Chondrocyte (in vitro differentiated cells): ENCODE data around the gene BPIFB1. TPM values are rescaled to one million over a fixed set of nuclear protein-coding genes. Genes with fewer than 3 reads are reported as not detected.

ENCODE experiments used
- DNase-seq: peaks from one replicate; pipeline ENCODE4 v3.0.0; 2021; ENCODE audit warnings: mixed read lengths, low spot score
- H3K27ac Mint-ChIP-seq: one replicate; pipeline ENCODE4 v1.8.0; 2021; ENCODE audit warnings: mild to moderate bottlenecking, moderate library complexity, mixed read lengths; ENCODE audit not compliant: unreplicated experiment
- H3K27me3 Mint-ChIP-seq: 2 replicates; pipeline ENCODE4 v1.8.0; 2021; ENCODE audit warnings: low read depth, mixed read lengths
- H3K36me3 Mint-ChIP-seq: 2 replicates; pipeline ENCODE4 v1.8.0; 2021; ENCODE audit warnings: low read depth, mixed read lengths
- H3K4me1 Mint-ChIP-seq: 2 replicates; pipeline ENCODE4 v1.8.0; 2021; ENCODE audit warnings: low read depth, mild to moderate bottlenecking, mixed read lengths
- H3K4me3 Mint-ChIP-seq: one replicate; pipeline ENCODE4 v1.8.0; 2021; ENCODE audit warnings: mild to moderate bottlenecking, moderate library complexity, mixed read lengths; ENCODE audit not compliant: unreplicated experiment
- H3K9me3 Mint-ChIP-seq: 2 replicates; pipeline ENCODE4 v1.8.0; 2021; ENCODE audit warnings: low read depth, mixed read lengths
- CTCF ChIP-seq: fragments of 200-600 bp; sonication (generic); IDR thresholded peaks from 2 replicates; pipeline ENCODE4 v1.5.0; 2021; ENCODE audit warnings: antibody characterized with exemption, mild to moderate bottlenecking, moderate library complexity
- total RNA-seq: library from RNA; stranded (reverse); gene quantifications from 3 replicates; pipeline ENCODE4 v1.2.1, GENCODE V29; 2021

BPIFB1 gene
- total RNA-seq, 1 donor from 2014 or later, result not detected

GRCh38 chr20:33239418-33239817 lies 43.6 kb upstream of the BPIFB1 start:
- Mint-ChIP-seq H3K9me3 (no peaks in the 10 kb centered on the region), H3K27me3 (peaks cover 58% of the 10 kb centered on the region), H3K4me1 (no peaks in the 10 kb centered on the region), H3K36me3 (no peaks in the 10 kb centered on the region), H3K27ac (no peak overlapping the region), H3K4me3 (no peak overlapping the region)
- DNase-seq, result no peak
- no peak for TF ChIP-seq CTCF

- DNase-seq, result no peak
- Mint-ChIP-seq H3K9me3 (no peaks in the 10 kb centered on the region), H3K4me1 (no peaks in the 10 kb centered on the region), H3K4me3 (no peak overlapping the region), H3K36me3 (no peaks in the 10 kb centered on the region), H3K27me3 (peaks cover 61% of the 10 kb centered on the region), H3K27ac (no peak overlapping the region)
- no peak for TF ChIP-seq CTCF
Observed at GRCh38 chr20:33239979-33240736, 42.9 kb upstream of the BPIFB1 start.

GRCh38 chr20:33240923-33241322 lies 42.1 kb upstream of the BPIFB1 start:
- Mint-ChIP-seq H3K36me3 (no peaks in the 10 kb centered on the region), H3K9me3 (no peaks in the 10 kb centered on the region), H3K4me1 (no peaks in the 10 kb centered on the region), H3K4me3 (no peak overlapping the region), H3K27ac (no peak overlapping the region), H3K27me3 (peaks cover 60% of the 10 kb centered on the region)
- no peak for DNase-seq
- no peak for TF ChIP-seq CTCF

GRCh38 chr20:33242319-33243100 lies 40.5 kb upstream of the BPIFB1 start:
- Mint-ChIP-seq H3K27me3 (peaks cover 60% of the 10 kb centered on the region), H3K4me3 (no peak overlapping the region), H3K36me3 (no peaks in the 10 kb centered on the region), H3K27ac (no peak overlapping the region), H3K4me1 (no peaks in the 10 kb centered on the region), H3K9me3 (no peaks in the 10 kb centered on the region)
- DNase-seq, result no peak
- no peak for TF ChIP-seq CTCF

- DNase-seq, result no peak
- no peaks in the 10 kb centered on the region for H3K9me3 Mint-ChIP-seq
- H3K27ac Mint-ChIP-seq, result no peak overlapping the region
- H3K36me3 Mint-ChIP-seq, result no peaks in the 10 kb centered on the region
- H3K4me3 Mint-ChIP-seq, result no peak overlapping the region
- H3K4me1 Mint-ChIP-seq, result no peaks in the 10 kb centered on the region
- no peak for TF ChIP-seq CTCF
- H3K27me3 Mint-ChIP-seq, result peaks cover 58% of the 10 kb centered on the region
Observed at GRCh38 chr20:33246077-33246476, 36.9 kb upstream of the BPIFB1 start.
